Effector CD8-positive, alpha-beta T cell (primary cell): ENCODE data around the gene PPP6R3.
A peak's percentile ranks its signal among the peaks of the same experiment; 100 is the strongest.
"Not testable (repeated sequence)": the region's sequence is repeated elsewhere in the genome, so short reads cannot be mapped to it uniquely, and the experiment has no call there.

Experiments used
- DNase-seq: peaks from one replicate; lab custom pipeline; 2025; lab: John Stamatoyannopoulos, UW

The PPP6R3 gene

GRCh38 chr11:68457216-68457897 lies 3.2 kb upstream of the PPP6R3 start:
- DNase-seq: no peak

DNA sequence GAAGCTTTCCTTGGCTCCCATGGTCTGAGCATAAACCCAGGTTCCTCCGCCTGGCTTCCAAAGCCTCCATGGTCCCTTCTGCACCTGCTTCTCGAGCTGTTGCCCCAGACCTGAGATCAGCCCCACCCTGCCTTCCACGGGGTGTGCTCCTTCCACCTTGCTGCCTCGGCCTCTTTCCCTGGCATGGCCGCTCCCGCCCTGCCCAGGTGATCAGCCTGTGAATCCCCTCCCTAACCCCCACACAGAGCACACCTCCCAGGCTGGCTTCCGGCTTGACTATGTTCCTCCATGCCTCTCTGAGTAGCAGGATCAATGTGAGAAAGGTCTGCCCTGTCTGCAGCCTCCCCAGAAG lies 2.7 kb upstream of the PPP6R3 start:
- no peak for DNase-seq

GRCh38 chr11:68458340-68458739 lies 2.2 kb upstream of the PPP6R3 start:
- DNase-seq: not testable (repeated sequence)

DNA sequence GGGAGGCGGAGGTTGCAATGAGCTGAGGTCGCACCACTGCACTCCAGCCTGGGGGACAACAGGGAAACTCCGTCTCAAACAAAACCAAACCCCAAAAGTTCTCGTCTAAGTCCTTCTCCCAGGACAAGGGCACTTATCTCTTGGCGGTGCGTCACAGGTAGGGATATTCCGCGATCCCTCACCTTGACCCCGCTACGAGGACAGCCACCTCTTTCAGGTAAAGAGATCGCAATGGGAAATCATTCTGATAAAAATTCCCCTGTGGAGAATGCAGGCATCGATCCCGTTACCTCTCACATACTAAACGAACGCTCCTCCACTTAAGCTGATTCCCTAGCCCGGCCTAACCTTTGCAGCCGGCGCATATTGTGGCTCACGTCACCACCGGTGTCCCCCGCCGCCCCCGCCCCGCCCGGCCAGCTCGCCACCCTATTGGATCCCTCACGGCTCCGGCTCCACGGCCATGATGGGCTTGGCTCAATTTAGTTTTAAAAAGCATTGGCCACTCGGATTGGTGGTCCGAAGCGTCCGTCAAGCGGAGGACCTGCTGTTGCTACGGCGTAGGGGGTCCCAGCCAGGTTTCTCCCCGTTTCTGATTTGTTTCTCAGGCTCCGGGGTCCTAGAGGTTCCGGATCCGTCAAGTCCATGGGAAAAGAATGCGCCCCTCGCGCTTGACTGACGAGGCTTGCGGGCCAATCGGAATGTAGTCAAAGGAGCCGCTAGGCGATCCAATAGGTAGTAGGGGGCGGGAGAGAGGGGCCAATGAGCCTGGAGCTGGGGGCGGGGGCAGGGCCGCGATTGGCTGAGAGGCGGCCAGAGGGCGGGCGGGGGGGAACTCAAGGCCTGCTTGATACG lies 439 bp upstream of the PPP6R3 start:
- DNase-seq: peak; percentile 91

- DNase-seq: no peak
Measured at GRCh38 chr11:68461575-68461917, 994 bp downstream of the PPP6R3 start.

DNA sequence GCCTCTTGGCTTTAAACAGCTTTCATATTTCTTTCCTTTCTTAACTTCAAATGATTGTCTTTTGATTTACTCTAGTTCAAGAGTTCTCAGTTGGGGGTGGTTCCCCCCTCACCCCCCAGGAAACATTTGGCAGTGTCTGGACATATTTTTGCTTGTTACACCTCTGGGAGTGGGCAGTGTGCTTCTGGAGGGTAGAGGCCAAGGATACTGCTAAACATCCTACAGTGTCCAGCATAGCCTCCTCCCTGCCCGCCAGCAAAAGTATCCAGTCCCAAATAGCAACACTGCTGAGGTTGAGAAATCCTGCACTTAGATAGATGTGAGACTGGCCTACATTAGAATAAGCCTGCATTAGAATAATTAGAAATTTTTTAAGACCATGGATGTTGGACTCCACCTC lies 3.2 kb downstream of the PPP6R3 start:
- DNase-seq: no peak

GRCh38 chr11:68467201-68467834 lies 6.8 kb downstream of the PPP6R3 start:
- DNase-seq: no peak

- DNase-seq: no peak
Measured at GRCh38 chr11:68468217-68468828, 7.8 kb downstream of the PPP6R3 start.

DNA sequence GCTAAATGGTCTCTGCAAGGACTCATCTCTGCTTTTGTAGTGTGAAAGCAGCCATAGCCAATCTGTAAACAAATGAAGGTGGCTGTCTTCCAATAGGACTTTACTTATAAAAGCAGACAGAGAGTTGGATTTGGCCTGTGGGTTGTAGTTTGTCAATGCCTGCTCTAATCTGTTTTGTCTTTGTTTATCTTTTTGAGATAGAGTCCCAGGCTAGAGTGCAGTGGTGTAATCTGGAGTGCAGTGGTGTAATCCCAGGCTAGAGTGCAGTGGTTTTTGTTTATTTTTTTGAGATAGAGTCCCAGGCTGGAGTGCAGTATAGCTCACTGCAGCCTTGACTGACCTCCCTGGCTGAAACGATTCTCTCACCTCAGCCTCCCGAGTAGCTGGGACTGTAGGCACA lies 8.6 kb downstream of the PPP6R3 start:
- no peak for DNase-seq

GRCh38 chr11:68469642-68470041 lies 9.1 kb downstream of the PPP6R3 start:
- no peak for DNase-seq

- DNase-seq: no peak
Measured at GRCh38 chr11:68470304-68470811, 9.8 kb downstream of the PPP6R3 start.

DNA sequence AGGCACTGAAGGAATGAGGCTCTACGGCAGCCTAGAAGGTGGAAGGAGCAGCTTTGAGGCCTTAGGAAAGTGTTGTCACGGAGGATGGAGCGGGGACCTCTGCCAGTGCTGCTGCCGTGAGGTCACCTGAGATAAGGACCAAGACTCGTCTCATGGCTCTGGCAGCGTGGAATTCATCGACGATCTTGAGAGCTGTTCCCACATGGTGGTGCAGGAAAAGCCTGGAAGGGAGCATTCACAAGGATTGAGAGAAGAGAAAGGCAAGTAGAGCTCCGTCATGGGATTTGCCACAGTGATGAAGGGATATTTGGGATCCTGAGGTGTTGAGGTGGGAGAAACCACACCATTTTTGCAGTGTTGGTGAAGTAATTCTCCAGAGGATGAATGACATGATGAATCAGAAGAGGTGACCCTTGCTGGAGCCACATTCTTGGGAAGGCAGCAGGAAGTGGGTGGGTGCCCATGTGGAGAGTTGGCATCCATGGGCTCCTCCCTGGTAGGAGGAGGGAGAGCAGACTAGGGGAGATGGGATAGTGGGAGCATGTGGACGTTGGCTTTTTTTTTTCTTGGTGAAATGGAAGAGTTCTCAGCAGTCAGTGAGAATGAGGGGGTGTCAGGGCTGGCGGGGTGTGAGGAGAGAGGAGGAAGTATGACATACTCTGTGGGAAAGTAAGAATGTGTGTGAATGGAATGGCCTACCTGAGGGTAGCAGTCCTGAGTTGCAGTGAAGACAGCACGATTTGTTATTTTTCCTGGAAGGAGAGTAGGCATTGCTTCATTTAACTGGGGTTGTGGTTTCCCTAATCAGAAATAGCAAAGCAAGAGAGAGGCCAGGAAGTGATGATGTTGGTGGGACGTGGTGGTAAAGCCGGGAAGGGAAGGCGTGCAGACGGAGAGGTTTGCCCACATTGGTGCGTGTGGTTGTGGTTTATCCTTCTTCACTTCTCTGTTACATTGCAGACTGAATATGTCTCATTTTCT lies 11.1 kb downstream of the PPP6R3 start:
- peak; percentile 10 for DNase-seq

GRCh38 chr11:68472778-68473177 lies 12.2 kb downstream of the PPP6R3 start:
- no peak for DNase-seq

- no peak for DNase-seq
Measured at GRCh38 chr11:68473693-68474092, 13.1 kb downstream of the PPP6R3 start.

- not testable (repeated sequence) for DNase-seq
Measured at GRCh38 chr11:68475626-68476025, 15.1 kb downstream of the PPP6R3 start.

GRCh38 chr11:68479390-68479789 lies 18.8 kb downstream of the PPP6R3 start:
- no peak for DNase-seq

- no peak for DNase-seq
Measured at GRCh38 chr11:68480193-68480592, 19.6 kb downstream of the PPP6R3 start.

GRCh38 chr11:68480852-68481510 lies 20.4 kb downstream of the PPP6R3 start:
- DNase-seq: no peak

DNA sequence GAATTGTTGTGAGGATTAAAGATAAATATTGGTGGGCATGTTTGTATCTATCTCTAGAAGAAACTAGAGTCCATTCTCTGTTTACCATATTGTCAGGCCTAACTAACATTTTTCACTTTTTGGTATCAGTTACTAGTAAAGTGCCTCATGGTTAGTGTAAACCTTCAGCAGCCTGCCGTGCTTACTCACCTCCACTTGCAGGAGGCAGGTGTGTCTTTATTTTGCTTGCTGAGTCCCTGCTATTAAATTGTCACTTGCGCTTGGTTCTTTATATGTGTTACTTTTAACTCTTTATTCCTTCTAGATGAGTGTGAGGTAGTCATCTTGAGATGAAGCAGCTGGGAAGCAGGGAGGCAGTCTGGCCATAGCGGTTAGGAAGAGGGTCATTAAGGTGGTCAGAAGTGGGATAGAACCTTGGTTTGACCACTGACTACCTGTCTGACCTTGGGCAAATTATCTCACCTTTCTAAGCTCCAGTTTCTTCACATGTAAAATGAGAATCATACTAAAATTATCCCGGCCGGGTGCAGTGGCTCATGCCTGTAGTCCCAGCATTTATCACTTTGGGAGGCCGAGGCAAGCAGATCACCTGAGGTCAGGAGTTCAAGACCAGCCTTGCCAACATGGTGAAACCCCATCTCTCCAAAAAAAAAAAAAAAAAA lies 21.2 kb downstream of the PPP6R3 start:
- no peak for DNase-seq

DNA sequence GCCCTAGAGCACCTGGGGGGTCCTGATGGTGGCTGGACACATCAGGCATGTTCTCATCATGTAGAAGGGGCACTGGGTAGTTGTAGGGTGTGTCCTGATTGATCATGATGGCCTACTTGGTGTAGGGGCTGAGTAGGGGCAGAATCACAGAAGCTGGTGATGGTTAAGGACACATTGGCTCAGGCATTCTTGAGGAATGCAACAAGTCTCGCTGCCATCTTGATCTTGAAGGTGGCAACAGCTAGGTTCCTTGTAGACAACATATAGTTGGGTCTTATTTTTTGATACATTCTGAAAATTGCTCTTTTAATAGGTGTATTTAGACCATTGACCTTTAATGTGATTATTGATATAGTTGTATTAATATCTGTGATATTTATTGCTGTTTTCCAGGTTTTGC lies 28.1 kb downstream of the PPP6R3 start:
- no peak for DNase-seq
